Activated CD4-positive, alpha-beta T cell treated with anti-CD3 and anti-CD28 coated beads for 4 hours (primary cell): Measurements from ENCODE around the gene VHLL.

Source experiments
- DNase-seq, 2 donors: peaks; one replicate each; pipeline ENCODE4 v3.0.0-alpha.2; 2020

The VHLL gene

GRCh38 chr1:156249593-156249992 is 49.5 kb downstream of the VHLL start:
- DNase-seq = no peak
